Tibial artery (tissue), 4 donors: ENCODE results near the gene PHC3.

Experiments
- DNase-seq, 2 donors: peaks; one replicate each; pipeline ENCODE4 v3.0.0-alpha.2; 2019
- H3K27ac ChIP-seq, 2 donors: fragments of 200-600 bp; sonication (generic) in 1 of 2; 1 replicate in 1 of 2; 2 replicates in 1 of 2; pipeline ENCODE4 v1.5.1; 2018 to 2019; ENCODE audit warnings: mild to moderate bottlenecking in 1 of 2
- H3K27me3 ChIP-seq, 2 donors: fragments of 200-600 bp; sonication (generic) in 1 of 2; one replicate each; pipeline versions ENCODE4 v1.5.1 to v1.6.0; 2016 to 2019
- H3K36me3 ChIP-seq, 3 donors: fragments of 200-600 bp; sonication (generic) in 2 of 3; one replicate each; pipeline ENCODE4 v1.5.1; 2016 to 2019; ENCODE audit warnings: mild to moderate bottlenecking in 2 of 3
- H3K4me1 ChIP-seq, 4 donors: fragments of 200-600 bp; sonication (generic) in 2 of 4; 1 replicate in 3 of 4; 2 replicates in 1 of 4; pipeline ENCODE4 v1.5.1; 2016 to 2019
- H3K4me3 ChIP-seq, 2 donors: fragments of 200-600 bp; sonication (generic) in 1 of 2; 1 replicate in 1 of 2; 2 replicates in 1 of 2; pipeline ENCODE4 v1.5.1; 2018 to 2019; ENCODE audit warnings: mild to moderate bottlenecking in 2 of 2
- H3K9me3 ChIP-seq, 3 donors: fragments of 200-600 bp; sonication (generic) in 1 of 3; one replicate each; pipeline ENCODE4 v1.5.1; 2016 to 2019
- CTCF ChIP-seq, 2 experiments: fragments of 200-600 bp in 1 of 2; fragments of 450-650 bp in 1 of 2; IDR thresholded peaks; one replicate each; pipeline ENCODE4 v1.5.1; 2017 to 2019; ENCODE audit warnings: antibody characterized with exemption in 2 of 2, mild to moderate bottlenecking in 1 of 2, moderate library complexity in 1 of 2
- intact Hi-C: fragments of 100-400 bp; cut with DNase I; formaldehyde crosslinking; loops from one replicate; pipeline ENCODE4 v1.15.0; 2023; ENCODE audit warnings: low total_unique reads

PHC3 gene

GRCh38 chr3:170064108-170064507, 117.4 kb downstream of the PHC3 start:
- no peak overlapping the region for H3K27ac ChIP-seq
- no peaks in the 10 kb centered on the region for H3K4me1 ChIP-seq
- H3K27me3 ChIP-seq = no peaks in the 10 kb centered on the region
- no peaks in the 10 kb centered on the region for H3K9me3 ChIP-seq
- H3K36me3 ChIP-seq = no peaks in the 10 kb centered on the region
- no peak for DNase-seq
- no peak overlapping the region for H3K4me3 ChIP-seq
- TF ChIP-seq CTCF (IDR thresholded peaks at IDR 0.05) = no peak
- intact Hi-C loops = no loop called here

DNA sequence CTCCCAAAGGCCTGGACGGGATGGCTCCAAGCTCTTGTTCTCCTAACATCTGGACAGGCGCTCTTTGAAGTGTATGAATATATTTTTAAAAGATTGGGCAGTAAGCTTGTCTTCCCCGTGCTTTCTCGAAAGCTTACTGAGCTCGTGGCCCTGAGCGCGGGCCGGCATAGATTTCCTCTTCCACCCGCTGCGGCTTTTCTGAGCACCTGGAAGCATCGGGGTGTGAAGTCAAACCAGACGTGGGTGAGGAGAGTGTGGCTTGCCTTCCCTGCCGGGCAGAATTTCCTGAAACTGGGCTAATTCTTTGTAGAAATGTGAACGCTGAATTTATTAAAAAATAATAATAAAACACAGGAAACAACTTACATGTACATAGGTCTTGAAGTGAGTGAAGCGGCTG, 117.8 kb downstream of the PHC3 start:
- Histone ChIP-seq H3K27ac (no peak overlapping the region), H3K4me3 (no peak overlapping the region), H3K4me1 (no peaks in the 10 kb centered on the region), H3K36me3 (no peaks in the 10 kb centered on the region), H3K9me3 (no peaks in the 10 kb centered on the region), H3K27me3 (no peaks in the 10 kb centered on the region)
- no peak for DNase-seq
- intact Hi-C loops = no loop called here
- TF ChIP-seq CTCF (IDR thresholded peaks at IDR 0.05) = no peak

- TF ChIP-seq CTCF (IDR thresholded peaks at IDR 0.05) = no peak
- Histone ChIP-seq H3K27ac (no peak overlapping the region), H3K9me3 (no peaks in the 10 kb centered on the region), H3K4me1 (no peaks in the 10 kb centered on the region), H3K36me3 (no peaks in the 10 kb centered on the region), H3K4me3 (no peak overlapping the region), H3K27me3 (no peaks in the 10 kb centered on the region)
- intact Hi-C loops = no loop called here
- no peak for DNase-seq
Observed at GRCh38 chr3:170062769-170063168, 118.8 kb downstream of the PHC3 start.

DNA sequence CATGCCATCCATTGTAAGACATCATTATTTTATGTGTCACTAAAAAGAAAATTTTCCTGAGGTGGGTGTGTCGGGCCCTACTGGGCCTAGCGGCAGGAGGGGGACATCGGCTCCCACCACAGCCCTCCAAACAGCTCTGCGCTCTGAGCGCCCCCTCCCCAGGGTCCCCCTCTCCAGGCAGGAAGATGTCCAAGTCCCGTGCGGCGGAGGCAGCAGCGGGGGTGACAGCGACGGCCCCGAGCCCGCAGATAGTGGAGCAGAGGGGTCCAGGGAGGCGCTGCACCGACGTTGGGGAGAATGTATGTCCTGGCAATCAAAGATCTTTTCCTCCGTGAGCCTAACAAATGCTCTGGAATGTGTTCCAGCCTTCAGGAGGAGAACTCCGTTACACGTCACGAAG, 119.5 kb downstream of the PHC3 start:
- Histone ChIP-seq H3K4me1 (no peaks in the 10 kb centered on the region), H3K4me3 (no peak overlapping the region), H3K36me3 (no peaks in the 10 kb centered on the region), H3K9me3 (no peaks in the 10 kb centered on the region), H3K27ac (no peak overlapping the region), H3K27me3 (no peaks in the 10 kb centered on the region)
- intact Hi-C loops = no loop called here
- no peak for DNase-seq
- TF ChIP-seq CTCF (IDR thresholded peaks at IDR 0.05) = no peak

GRCh38 chr3:170059447-170059846, 122.1 kb downstream of the PHC3 start:
- Histone ChIP-seq H3K27me3 (no peaks in the 10 kb centered on the region), H3K4me1 (no peaks in the 10 kb centered on the region), H3K27ac (no peak overlapping the region), H3K4me3 (no peak overlapping the region), H3K36me3 (no peaks in the 10 kb centered on the region), H3K9me3 (no peaks in the 10 kb centered on the region)
- DNase-seq = no peak
- intact Hi-C loops = no loop called here
- no peak for TF ChIP-seq CTCF (IDR thresholded peaks at IDR 0.05)

GRCh38 chr3:170058127-170058526, 123.4 kb downstream of the PHC3 start:
- Histone ChIP-seq H3K36me3 (no peaks in the 10 kb centered on the region), H3K27me3 (no peaks in the 10 kb centered on the region), H3K9me3 (no peaks in the 10 kb centered on the region), H3K4me3 (no peak overlapping the region), H3K4me1 (no peaks in the 10 kb centered on the region), H3K27ac (no peak overlapping the region)
- TF ChIP-seq CTCF (IDR thresholded peaks at IDR 0.05) = no peak
- DNase-seq = no peak
- intact Hi-C loops = no loop called here
